Stimulated activated CD8-positive, alpha-beta memory T cell treated with anti-CD3 and anti-CD28 coated beads, Interleukin-7, amount 100 ng/mL, for 48 hours (primary cell): ENCODE measurements around the gene PKD1L1.
"Not testable (repeated sequence)": the region's sequence is repeated elsewhere in the genome, so short reads cannot be mapped to it uniquely, and the experiment has no call there.

Source experiments
- DNase-seq, 2 donors: peaks; one replicate each; pipeline ENCODE4 v3.0.0-alpha.2; 2020; ENCODE audit warnings: low read depth in 1 of 2; ENCODE audit errors: extremely low read depth in 1 of 2

The PKD1L1 gene

DNA sequence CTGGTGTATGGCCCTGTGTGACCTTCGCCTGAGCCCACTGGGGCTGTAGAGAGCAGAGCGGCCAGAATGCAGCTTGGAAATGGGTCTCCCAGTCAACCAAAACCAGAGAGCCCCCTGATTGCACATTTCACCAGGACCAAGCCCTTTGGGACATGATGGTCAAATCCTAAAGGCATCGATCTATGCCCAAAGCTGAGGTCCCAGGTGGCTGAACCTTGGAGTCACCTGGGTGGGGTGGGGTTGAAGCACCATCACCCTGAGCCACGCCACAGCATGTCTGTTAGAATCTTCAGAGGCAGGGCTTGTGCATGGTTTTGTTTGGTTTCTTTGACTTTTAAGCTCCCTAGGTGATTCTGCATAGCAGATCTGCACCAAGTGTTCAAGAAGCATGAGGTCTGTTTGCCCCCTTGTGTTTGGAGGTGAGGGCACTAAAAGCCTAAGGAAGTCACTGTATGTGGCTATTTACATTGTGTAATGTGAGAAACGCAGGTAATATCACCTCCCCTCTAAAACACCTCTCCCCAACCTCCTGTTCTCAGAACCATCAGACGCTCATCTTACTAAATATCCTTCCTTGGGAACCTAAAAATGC, 9.6 kb downstream of the PKD1L1 start:
- DNase-seq, result no peak

DNA sequence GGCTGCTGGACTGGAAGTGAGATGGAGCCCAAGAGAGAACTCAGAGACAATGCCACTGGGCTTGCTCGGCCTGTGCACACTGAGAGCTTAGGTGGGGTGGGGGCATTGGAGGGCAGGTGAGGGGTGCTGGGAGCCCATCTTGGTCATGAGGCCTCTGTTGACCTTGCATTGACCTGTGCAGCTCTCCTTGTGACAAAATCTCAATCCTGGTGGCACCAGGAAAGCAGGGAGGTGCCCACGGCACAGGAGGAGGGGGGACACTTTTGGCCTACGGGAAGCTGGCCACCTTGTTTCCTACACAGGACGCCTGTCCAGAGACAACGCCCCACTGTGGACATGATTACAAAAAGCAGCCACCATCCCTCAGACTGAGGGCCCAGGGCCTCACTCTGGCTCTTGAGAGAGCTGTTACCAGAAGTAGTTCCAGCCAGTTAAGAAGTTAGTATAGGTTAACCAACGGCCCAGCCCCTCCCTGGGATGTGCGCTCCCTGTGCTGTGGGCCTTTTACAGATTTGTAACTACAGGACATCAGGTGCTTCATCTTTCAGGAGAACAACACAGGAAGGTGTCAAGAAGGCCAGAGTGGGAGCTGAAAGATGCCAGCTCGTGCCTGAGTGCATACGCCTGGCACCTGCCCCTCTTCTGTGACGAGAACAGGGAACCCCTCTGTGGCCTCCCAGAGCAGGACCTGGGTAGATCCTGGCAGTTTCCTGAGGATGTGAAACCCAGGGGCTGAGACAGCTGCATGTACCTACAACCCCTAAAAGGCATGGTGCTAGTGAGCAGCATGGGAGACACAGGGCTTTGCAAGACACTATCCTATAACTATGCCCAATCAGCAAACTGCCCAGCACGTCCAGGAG, 10.3 kb downstream of the PKD1L1 start:
- no peak for DNase-seq

DNA sequence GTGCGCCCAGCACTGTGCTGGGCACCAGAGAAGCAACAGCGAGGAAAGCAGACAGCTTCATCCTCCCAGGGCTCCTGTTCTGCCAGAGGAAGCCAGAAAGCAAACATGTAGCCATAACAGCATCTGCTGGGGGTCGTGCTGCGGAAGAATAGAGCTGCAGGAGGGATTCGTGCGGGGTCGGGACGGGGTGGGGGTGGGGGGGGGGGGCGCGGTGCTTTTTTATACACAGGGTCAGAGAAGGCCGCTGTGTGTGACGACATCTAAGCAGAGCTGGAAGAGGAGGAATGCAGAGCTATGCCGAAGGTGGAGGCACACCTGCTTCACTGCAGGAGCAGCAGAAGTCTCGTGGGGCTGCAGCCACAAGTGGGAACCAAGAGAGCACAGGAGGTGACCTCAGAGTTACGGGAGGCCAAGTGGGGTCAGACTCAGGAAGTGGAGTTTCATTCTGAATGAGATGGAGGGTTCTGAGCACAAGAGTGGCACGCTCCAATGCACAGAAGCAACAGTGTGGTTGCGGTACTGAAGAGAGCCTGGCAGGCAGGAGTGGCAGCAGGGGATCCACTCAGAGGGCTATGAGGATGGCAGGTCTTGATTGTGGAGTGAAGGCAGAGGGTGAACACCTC, 11.1 kb downstream of the PKD1L1 start:
- DNase-seq, result peak; percentile 17 to 22

DNA sequence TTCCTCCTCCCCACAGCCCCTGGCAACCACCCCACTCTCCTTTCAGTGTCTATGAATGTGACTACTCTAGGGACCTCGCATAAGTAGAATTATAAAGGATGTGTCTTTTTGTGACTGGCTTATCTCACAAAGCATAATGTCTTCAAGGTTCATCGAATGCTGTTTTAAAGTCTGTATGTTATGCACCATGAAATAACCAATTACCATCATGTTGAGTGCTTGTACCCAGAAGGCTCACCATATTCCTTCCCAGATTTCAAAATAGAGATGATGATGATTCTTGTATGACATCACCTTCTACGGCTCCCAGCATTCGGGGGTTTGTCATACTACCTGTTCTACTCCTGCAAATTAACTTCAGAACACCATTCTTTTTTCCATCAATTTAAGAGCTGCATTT, 11.9 kb downstream of the PKD1L1 start:
- DNase-seq, result no peak

DNA sequence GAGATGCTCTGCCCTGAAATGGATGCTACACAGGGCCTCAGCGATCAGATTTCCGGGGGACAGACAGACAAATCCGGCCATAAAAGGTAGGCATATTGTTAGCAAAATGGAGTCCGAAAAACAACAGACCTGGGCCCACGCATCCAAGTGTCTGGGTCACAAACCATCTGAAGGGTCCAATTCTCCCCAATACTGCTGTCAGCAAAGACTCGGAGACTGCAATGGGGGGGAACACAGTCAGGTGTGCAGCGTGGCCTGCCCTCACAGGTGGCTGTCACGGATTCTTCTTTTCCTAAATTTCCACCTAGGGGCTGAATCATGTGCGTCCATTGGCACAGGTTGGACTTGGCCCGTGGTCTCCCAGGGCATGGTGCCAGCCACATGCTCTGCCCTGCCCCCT, 12.9 kb downstream of the PKD1L1 start:
- no peak for DNase-seq

DNA sequence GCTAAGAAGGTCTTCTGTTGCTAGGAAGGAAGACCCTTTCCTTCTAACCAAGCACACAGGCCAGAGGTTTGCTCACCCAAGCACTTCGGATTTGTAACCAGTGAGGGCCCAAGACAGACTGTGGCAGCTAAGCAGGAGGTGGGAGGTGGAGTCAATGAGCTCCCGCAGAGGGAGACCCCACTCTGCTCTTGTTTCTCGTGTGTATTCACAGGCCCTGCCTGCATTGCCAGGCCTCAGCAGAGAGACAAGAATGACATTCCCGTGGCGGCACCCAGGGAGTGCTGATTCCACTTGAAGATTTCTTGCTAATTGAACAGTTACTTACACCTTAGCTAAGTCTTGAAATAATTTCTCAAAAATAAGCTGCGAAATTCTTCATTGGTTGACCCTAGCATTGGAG, 13.4 kb downstream of the PKD1L1 start:
- DNase-seq, result no peak

DNA sequence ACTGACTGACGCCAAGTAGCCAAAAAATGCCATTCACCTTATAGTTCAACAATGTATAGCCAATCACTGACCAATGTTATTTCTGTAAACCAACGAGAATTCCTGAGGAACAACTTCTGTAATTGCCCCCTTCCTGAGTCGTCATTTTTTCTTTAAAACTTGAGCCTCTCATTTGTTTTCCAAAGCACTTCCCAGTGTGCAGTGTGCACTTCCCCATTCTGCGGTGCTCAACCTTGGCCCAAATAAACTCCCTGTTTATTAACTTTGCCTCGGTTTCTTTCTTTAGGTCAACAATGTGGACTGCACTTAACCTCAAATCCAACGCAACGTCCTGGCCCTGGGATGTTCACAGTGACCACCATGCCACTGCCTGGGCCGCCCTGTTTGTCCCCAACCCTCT, 15.1 kb downstream of the PKD1L1 start:
- no peak for DNase-seq

DNA sequence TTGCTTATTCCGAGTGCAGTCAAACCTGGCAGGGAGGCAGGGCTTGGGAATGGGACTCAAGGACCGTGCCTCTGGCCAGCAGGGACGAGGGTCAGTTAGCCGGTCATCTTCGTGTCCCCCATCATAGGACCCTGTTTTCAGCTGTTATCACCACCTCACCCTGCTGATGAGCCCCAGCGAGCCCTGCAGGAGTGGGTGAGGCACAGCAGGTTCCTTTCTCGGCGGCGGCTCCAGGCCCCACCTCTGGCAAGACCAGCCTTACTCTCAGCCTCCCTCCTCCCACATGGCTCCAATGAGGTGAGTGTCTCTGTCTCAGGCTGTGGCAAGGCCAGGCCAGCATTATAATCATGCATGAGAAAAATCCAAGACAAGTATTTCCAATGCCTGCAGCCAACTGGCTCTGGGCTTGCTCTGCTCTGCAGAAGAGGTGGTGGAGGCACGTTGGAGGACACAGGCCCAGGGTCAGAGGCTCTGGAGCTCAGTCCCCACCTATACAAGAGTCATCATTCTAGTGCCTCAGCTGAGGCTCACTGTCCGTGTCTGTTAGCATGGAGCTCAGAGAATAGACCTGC, 15.7 kb downstream of the PKD1L1 start:
- no peak for DNase-seq

DNA sequence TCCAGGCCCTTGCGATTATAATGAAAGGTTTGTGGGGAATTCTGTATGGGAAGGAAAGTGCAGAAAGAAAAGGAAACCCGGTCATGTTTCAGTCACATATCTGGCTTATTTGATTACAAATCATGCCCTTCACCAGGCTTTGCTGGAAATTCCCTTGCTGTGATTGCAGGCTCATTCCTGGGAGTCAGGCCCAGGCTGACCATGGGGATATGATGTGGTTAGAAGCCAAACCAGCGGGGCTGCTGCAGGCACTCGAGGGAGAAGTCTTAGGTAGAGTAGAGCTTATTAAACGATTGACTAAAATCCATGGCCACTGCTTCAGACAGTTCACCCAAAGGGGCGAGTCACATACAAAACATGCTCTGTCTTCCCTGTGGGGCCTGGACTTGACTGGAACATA, 16.2 kb downstream of the PKD1L1 start:
- DNase-seq, result no peak

DNA sequence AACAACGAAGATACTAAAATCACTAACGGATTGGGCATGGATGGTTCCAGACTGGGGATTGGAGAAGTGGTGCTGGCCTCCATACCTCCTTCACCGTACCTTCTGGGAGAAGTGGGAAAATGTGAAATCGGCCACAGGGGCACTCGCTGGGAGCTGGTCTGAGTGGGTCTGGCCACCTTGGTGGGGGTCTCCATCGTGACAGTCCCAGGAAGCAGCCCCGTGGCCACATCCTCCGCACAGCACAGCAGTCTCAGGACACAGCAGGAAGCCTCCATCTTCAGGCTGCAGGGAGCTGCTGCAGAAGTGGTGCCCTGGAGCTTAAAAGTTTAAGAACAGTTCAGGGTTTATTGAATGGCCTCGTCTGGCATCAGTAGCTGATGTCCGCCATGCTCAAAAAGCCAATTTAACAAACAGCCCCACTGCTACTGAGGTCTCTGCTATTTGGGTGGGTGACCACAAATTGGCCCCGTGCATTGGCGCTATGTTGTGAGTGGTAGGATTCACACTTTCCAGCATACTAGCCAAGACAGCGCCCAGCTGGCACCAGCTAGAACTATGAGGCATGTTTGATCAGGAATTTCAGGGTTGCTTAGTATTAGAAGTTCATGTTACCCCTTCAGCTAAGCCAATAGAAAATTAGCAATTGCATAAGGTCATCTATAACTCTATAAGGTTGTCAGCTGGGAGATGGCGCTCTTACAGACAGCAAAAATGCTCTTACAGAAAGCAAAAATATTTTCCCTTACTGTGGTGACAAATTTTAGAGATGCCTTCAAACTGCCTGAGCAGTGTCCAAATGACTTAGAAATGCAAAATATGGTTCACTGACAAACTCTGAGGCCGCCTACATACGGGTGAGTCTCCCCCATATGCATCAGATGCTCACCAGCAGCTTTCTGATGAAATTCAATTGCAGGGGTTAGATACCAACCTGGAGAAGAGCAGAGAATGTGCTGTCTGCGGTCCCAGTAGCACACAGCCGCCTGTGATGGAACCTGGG, 17.0 kb downstream of the PKD1L1 start:
- DNase-seq, result no peak

DNA sequence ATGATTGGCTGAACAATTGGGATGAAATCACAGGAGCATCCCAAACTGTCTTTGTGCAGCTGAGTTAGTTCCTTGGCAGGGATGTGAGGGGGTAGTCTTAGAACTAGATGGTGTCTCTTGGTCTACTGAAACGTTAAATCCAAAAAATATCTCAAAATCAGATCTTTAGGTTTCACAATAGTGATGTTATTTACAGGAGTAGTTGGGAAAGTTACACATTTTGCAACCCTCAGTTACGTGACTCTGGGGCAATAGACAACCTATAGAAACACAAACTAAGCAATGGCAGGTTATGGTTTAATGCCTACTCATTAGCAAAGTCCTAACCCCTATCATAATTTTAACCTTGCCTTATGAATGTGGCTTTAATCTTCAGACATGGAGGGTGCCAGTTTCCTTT, 24.0 kb downstream of the PKD1L1 start:
- no peak for DNase-seq

DNA sequence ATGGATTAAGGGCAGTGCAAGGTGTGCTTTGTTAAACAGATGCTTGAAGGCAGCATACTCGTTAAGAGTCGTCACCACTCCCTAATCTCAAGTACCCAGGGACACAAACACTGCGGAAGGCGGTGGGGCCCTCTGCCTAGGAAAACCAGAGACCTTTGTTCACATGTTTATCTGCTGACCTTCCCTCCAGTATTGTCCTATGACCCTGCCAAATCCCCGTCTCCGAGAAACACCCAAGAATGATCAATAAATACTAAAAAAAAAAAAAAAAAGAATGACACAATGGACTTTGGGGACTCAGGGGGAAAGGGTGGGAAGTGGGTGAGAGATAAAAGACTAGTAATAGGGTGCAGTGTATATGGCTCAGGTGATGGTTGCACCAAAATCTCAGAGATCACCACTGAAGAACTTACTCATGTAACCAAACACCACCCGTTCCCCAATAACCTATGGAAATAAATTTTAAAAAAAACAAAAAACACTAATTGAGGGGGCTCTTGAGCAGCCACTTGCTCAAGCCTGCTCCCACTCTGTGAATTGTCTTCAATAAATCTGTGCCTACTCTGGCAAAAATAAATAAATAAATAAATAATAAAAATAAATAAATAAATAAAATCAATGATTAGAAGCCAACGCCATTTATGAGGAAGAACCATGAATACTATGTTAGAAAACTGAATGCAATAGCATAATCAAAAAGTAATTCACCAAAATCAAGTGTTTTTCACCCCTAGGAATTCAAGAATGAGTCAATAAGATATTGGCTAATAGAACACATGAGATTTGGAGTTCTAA, 25.0 kb downstream of the PKD1L1 start:
- DNase-seq, result not testable (repeated sequence)

DNA sequence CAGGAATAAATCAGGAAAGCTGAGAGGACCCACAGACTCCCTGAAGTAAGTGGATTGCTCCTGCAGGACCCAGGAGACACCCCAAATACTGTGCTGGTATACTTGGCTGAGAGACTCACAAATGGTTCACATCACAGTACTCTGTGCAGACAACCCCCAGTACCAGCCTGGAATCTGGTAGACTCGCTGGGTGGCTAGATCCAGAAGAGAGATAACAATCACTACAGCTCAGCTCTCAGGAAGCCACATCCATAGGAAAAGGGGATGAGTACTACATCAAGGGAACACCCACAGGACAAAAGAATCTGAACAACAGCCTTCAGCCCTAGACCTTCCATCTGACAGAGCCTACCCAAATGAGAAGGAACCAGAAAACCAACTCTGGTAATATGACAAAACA, 31.8 kb downstream of the PKD1L1 start:
- DNase-seq, result not testable (repeated sequence)

DNA sequence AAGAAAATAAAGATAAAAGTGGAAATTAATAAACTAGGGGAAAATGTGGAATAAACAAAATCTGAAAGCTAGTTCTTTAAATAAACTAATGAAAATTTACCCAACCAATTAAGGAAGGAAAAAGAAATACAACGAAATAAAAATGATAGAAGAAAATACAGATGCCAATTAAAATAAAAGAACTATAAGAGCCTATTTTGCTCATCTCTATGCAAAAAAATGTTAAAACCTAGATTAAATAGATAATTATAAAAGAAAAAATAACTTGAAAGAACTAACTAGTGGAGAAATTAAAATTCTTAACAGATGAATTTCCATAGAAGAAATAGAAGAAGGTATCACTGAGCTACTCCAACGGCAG, 32.7 kb downstream of the PKD1L1 start:
- DNase-seq, result no peak

DNA sequence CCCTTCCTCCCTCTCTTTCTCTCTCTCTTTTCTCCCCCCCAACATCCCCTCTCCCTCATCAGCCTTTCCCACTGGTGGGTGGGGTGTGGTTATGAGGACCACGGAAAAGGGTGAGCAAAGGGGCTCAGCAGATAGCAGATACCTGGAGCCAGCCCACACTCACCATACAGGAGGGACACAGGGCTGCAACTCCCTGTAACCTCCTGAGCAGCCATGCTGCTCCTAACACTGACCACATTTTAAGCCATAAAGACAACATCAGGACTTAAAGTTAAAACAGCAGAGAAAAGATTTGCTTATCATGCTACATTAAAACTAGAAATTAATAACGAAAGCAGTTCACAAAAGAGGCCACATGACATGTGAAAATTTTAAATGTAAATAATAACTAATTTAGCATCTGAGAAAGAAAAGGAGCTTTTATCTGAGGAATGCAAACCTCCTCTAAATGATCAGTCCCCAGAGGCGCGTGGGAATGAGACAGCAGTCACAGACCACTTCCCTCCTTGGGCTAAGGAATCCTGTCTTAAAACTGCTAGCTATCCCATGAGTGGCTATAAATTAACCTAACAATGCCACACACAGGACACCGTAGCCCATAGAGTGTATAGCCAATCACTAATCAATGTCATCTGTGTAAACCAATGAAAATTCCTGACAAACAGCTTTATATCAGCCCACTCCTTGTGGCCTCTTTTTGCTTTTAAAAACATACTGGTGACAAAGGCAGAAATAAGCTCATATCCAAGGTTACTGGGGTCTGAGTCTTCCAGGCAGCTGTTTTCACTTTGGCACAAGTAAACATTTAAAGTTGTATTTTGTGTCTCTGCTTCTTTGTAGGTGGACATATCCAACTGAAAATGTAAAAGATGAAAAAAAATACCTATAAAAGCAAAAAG, 33.3 kb downstream of the PKD1L1 start:
- no peak for DNase-seq

DNA sequence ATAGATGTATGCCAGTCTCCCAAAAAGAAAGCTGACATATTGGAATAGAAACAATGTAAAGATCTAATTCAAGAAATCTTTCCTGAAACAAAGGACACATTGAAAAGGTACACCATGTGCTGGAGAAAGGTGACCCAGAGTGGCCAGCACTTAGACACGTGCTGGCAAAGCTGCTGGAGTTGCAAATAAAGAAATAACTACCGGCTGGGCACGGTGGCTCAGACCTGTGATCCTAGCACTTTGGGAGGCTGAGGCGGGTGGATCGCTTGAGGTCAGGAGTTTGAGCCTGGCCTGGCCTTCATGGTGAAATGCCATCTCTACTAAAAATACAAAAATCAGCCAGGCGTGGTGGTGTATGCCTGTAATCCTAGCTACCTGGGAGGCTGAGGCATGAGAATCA, 35.9 kb downstream of the PKD1L1 start:
- DNase-seq, result no peak

DNA sequence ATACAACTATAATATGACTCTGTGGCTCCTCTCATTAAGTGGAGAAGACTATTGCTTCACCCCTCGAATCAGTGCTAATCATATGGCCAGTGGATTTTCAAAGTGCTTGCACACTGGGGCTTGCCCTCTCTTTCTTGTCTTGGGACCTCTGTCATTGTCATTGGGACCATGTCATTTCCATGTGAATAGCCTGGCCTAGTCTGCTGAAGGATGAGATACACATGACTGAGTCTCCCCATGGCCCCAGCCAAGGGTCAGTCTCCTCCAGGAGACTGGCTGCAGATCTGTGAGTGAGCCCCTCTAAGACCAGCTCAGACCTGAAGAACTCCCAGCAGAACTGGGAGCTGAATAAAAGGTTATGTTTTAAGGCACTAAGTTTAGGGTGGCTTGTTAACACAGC, 39.5 kb downstream of the PKD1L1 start:
- DNase-seq, result no peak

DNA sequence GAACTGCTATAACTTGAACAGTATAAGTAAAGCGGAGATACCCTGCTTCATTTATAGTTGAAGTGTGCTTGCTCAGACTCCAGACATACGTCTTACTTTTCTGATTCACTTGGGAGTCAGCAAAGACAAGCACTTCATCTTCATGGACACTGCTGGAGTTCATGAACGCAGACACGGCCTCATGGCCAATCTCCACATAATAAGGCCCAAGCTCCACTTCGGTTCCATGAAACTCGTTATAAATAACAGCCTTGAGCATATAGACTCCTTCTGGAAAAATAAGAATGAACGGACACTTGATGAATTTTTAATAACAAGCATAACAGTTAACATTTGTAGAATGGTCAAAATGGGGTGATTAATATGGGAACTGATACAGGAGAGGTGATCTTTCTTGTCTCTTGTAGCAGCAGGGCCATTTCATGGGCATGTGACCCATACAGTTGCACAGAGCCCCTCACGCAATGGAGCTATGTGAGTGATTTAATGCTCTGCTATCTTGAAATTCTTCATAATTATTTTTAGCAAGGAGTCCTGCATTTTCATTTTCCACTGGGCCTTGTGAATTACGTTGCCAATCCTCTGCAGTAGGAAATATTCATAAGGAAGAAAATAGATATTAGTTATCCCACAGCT, 40.2 kb downstream of the PKD1L1 start:
- no peak for DNase-seq
